Stomach (tissue), 9 donors: Measurements from ENCODE around the gene AGAP3. TPM values are rescaled to one million over a fixed set of nuclear protein-coding genes. Genes with fewer than 3 reads are reported as not detected.

ENCODE experiments used
- DNase-seq, 2 donors: peaks; one replicate each; pipeline versions ENCODE4 v3.0.0 to v3.0.0-alpha.2; 2013 to 2019
- H3K27ac ChIP-seq, 5 donors: fragments of 200-600 bp in 4 of 5; sonication (generic) in 4 of 5; one replicate each; pipeline ENCODE4 v1.5.1; 2013 to 2019; ENCODE audit warnings: mild to moderate bottlenecking in 1 of 5, moderate library complexity in 1 of 5
- H3K27me3 ChIP-seq, 3 donors: fragments of 200-600 bp; sonication (generic); one replicate each; pipeline ENCODE4 v1.5.1; 2017 to 2019; ENCODE audit warnings: mixed run types in 1 of 3
- H3K36me3 ChIP-seq, 4 donors: fragments of 200-600 bp; sonication (generic); 1 replicate in 3 of 4; 2 replicates in 1 of 4; pipeline ENCODE4 v1.5.1; 2016 to 2019
- H3K4me1 ChIP-seq, 4 donors: fragments of 200-600 bp; sonication (generic); one replicate each; pipeline ENCODE4 v1.5.1; 2016 to 2019
- H3K4me3 ChIP-seq, 4 donors: fragments of 200-600 bp; sonication (generic) in 3 of 4; one replicate each; pipeline ENCODE4 v1.5.1; 2016 to 2019; ENCODE audit warnings: mild to moderate bottlenecking in 1 of 4
- H3K9me3 ChIP-seq, 4 donors: fragments of 200-600 bp; sonication (generic); one replicate each; pipeline ENCODE4 v1.5.1; 2016 to 2019
- EP300 ChIP-seq: sonication (generic); formaldehyde crosslinking; IDR thresholded peaks from one replicate; pipeline ENCODE4 v1.6.1; 2017; ENCODE audit warnings: antibody characterized with exemption
- POLR2A ChIP-seq, 4 donors: fragments of 450-650 bp; IDR thresholded peaks; one replicate each; pipeline ENCODE4 v1.6.1; 2016; ENCODE audit warnings: antibody characterized with exemption in 4 of 4, control low read depth in 2 of 4, mild to moderate bottlenecking in 1 of 4, moderate library complexity in 1 of 4
- POLR2AphosphoS5 ChIP-seq, 3 donors: sonication (generic); formaldehyde crosslinking; IDR thresholded peaks; one replicate each; pipeline ENCODE4 v1.6.1; 2016; ENCODE audit warnings: antibody characterized with exemption in 3 of 3
- WGBS, 5 donors: extraction: QIAGEN DNeasy Blood & Tissue Kit in 3 of 5; methylation state at CpG; one replicate each; pipeline versions ENCODE4 v1.1.5 to v1.1.7; 2013 to 2018; 5-methylcytosine and 5-hydroxymethylcytosine counted together
- intact Hi-C: fragments of 100-400 bp; cut with DNase I; formaldehyde crosslinking; loops from one replicate; pipeline ENCODE4 v1.15.1; 2023; ENCODE audit warnings: low total_unique reads
- polyA plus RNA-seq, 3 donors: library from polyadenylated mRNA; stranded (reverse); fragments of 200-250 nt; gene quantifications; one replicate each; pipeline ENCODE4 v1.2.3, GENCODE V29; 2013
- total RNA-seq, 5 donors: library from RNA; depleted of rRNA; stranded (reverse); fragments of >200 nt; gene quantifications; one replicate each; pipeline versions ENCODE4 v1.1.0 to v1.2.3, GENCODE V29; 2014 to 2016
- TF ChIP-seq, protein P1 (sequence below), 7 experiments: fragments of 450-650 bp in 4 of 7; fragments of 200-600 bp in 3 of 7; sonication (generic) in 3 of 7; IDR thresholded peaks; one replicate each; pipeline ENCODE4 v1.5.1; 2016 to 2019; ENCODE audit warnings: antibody characterized with exemption in 7 of 7, control low read depth in 2 of 7, mild to moderate bottlenecking in 1 of 7
- donor health status: healthy with polysubstance abuse.
- donor health status: Bipolar disorder and iron deficiency.
- donor health status: healthy.

Gene AGAP3
- total and polyA plus RNA-seq, 8 donors = 32.5 to 342 (median 53.3) TPM

DNA sequence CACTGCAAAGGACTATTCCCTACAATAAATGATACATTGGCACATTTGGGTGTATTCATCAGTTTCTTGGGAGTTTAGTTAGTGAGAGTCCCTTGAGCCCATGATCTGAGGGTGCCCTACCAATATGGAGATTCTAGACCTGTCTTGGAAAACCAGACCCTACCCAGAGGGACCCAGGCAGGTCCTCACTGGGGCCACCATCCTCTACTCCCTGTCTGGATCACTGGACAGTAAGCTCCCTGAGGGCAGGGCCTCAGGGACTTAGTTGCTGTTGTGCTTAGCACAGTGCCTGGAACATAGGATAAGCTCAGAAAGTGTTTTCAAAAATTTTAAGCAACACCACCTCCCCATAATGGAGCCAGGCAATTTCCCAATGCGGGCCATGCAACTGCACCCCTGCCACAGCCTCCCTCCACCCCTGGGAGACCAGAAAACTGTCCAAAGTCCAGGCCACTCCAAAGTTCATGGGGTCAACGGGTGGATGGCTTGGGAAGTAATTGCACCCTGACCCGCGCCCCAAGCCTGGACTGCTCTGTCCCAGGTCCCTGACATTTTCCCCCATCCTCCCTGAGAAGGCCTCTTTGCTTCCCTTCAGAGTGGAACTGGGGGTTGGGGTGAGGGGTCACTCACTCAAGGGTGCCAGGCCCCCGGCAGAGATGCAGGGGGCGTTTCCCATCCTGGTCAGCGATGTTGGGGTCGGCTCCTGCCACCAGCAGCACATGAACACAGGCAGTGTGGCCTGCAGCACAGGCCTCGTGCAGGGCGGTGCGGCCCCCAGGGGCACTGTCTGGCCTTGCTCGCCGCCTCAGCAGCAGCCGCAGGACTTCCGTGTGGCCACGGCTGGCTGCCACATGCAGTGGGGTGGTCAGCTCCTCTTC, 99.7 kb downstream of the AGAP3 start:
- TF ChIP-seq EP300 (no peak), POLR2AphosphoS5 (IDR thresholded peaks at IDR 0.05) (no peak), POLR2A (IDR thresholded peaks at IDR 0.05) (no peak)
- TF ChIP-seq, protein P1, sequence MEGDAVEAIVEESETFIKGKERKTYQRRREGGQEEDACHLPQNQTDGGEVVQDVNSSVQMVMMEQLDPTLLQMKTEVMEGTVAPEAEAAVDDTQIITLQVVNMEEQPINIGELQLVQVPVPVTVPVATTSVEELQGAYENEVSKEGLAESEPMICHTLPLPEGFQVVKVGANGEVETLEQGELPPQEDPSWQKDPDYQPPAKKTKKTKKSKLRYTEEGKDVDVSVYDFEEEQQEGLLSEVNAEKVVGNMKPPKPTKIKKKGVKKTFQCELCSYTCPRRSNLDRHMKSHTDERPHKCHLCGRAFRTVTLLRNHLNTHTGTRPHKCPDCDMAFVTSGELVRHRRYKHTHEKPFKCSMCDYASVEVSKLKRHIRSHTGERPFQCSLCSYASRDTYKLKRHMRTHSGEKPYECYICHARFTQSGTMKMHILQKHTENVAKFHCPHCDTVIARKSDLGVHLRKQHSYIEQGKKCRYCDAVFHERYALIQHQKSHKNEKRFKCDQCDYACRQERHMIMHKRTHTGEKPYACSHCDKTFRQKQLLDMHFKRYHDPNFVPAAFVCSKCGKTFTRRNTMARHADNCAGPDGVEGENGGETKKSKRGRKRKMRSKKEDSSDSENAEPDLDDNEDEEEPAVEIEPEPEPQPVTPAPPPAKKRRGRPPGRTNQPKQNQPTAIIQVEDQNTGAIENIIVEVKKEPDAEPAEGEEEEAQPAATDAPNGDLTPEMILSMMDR (IDR thresholded peaks at IDR 0.05) = no peak
- H3K27ac ChIP-seq = no peak overlapping the region
- intact Hi-C loops = no loop called here
- no peak overlapping the region for H3K4me3 ChIP-seq
- peaks cover 0 to 17% (median 1%) of the 10 kb centered on the region in 3 donors for H3K27me3 ChIP-seq
- no peaks in the 10 kb centered on the region for H3K36me3 ChIP-seq
- H3K4me1 ChIP-seq = no peaks in the 10 kb centered on the region
- 86 to 87% (median 86%) methylated on average over 11 to 16 of the region's 16 CpGs for WGBS, 5 donors
- H3K9me3 ChIP-seq = no peaks in the 10 kb centered on the region
- DNase-seq = no peak

DNA sequence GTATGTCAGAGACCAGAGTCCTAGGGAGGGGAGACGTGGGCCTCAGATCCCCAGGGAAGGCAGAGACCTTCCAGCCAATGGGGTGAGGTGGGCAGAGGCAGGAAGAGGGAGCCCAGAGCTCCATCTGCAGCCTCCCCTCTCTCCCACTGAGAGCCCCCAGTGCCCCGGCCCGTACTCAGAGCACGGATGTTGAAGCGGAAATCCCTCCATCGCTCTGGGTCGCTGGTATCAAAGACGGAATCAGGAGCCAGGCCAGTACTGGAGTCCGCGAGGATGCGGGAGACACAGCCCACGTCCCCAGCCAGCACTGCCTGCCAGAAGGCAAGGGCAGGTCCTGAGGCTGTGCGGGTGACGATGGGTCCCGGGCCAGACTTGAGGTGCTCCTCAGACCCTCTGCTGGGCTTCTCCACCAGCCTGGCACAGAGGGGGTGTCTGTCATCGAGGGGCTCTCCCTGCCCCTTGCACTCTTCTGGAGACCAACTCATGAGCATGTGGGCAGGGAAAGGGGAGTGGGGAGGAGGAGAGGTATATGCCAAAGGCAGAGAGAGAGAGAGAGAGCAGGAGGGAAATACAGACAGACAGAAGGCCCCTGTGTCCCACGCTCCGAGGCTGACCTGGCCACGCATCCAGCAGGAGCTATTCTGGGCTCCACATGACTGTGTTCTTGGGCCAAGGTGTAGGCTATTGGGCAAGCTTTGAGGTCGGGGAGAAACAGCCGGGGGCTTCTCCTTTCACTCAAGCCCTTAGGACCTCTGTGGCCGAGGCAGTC, 100.5 kb downstream of the AGAP3 start, which contains the start of gene ASB10:
Gene ASB10, minus strand, starts transcription at position 611 of the 769 bp plus-strand sequence. Its CDS starts 120 bp downstream, at position 491.
- TF ChIP-seq POLR2A (IDR thresholded peaks at IDR 0.05) = no peak
- TF ChIP-seq, protein P1 (IDR thresholded peaks at IDR 0.05) = no peak
- TF ChIP-seq POLR2AphosphoS5 (IDR thresholded peaks at IDR 0.05) = no peak
- TF ChIP-seq EP300 = no peak
- intact Hi-C loops = no loop called here
- H3K4me3 ChIP-seq = no peak within 1 kb of the TSS
- H3K27me3 ChIP-seq = peaks cover 0 to 18% (median 0%) of the 10 kb centered on the region in 3 donors
- no peaks in the 10 kb centered on the region for H3K4me1 ChIP-seq
- WGBS, 5 donors = 77 to 84% (median 80%) methylated on average over 16 to 22 of the region's 22 CpGs
- DNase-seq = no peak
- no peaks in the 10 kb centered on the region for H3K9me3 ChIP-seq
- no peak within 1 kb of the TSS for H3K27ac ChIP-seq
- H3K36me3 ChIP-seq = no peaks in the 10 kb centered on the region

DNA sequence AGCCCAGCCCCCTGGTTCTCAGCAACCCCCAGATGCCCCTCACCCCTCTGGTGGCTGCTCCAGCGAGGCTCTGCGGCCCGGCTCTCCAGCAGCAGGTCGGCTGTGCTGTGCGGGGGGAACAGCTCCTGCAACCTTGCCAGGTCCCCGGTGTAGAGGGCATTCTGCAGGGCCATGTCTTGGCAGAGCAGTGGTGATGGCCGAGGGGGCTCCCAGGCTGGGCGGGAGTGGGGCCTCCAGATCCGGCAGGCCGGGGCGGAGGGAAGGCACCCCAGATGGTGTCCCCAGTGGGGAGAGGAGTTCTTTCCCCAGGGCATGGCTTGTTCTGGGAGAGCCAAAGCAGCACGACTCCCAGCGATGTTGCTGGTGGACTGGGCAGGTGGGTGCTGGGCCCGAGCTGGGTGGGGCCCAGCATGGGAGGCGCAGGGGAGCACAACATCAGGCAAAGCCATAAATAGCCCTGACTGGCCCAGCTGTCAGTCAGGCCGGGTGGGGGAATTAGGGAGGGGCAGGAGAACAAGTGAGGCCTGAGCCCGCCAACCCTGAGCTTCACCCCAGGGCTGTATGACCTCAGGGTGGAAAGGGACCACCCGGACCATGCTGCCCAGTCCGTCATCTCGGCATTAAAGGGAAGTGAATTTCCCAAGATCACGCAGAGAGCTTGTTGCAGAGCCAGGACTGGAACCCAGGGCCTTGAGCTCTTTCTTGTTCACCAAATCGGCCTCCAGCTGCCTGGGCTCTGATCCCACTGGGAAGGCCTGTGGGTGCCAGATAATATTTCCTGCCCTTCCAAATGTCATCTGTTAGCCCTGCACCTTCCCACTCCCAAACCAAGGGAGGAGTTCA, 101.4 kb downstream of the AGAP3 start:
- intact Hi-C loops = no loop called here
- DNase-seq = no peak
- 70 to 84% (median 78%) methylated on average over 12 to 22 of the region's 22 CpGs for WGBS, 5 donors

More for the DNA sequence above, 101.4 kb downstream of the AGAP3 start:
- no peak overlapping the region for H3K4me3 ChIP-seq
- peaks cover 0 to 27% (median 0%) of the 10 kb centered on the region in 3 donors for H3K27me3 ChIP-seq
- no peaks in the 10 kb centered on the region for H3K9me3 ChIP-seq
- no peaks in the 10 kb centered on the region for H3K4me1 ChIP-seq
- no peak overlapping the region for H3K27ac ChIP-seq
- no peak for TF ChIP-seq POLR2AphosphoS5 (IDR thresholded peaks at IDR 0.05)
- TF ChIP-seq EP300 = no peak
- TF ChIP-seq POLR2A (IDR thresholded peaks at IDR 0.05) = no peak
- TF ChIP-seq, protein P1 (IDR thresholded peaks at IDR 0.05) = no peak
- no peaks in the 10 kb centered on the region for H3K36me3 ChIP-seq
